ENCODE measurements around the gene CAND2. TPM values are rescaled to one million over a fixed set of nuclear protein-coding genes. Genes with fewer than 3 reads are reported as not detected.
"Not testable (repeated sequence)": the region's sequence is repeated elsewhere in the genome, so short reads cannot be mapped to it uniquely, and the experiment has no call there.

The CAND2 gene
- total RNA-seq, 4 donors from 2014 or later = 11.5 to 29.9 (median 19.4) TPM

GRCh38 chr3:12842469-12842868 is 46.0 kb downstream of the CAND2 start:
- Histone ChIP-seq H3K4me3 (no peak overlapping the region), H3K27me3 (no peaks in the 10 kb centered on the region), H3K9me3 (no peaks in the 10 kb centered on the region), H3K27ac (no peak overlapping the region), H3K4me1 (peaks cover 0 to 37% (median 14%) of the 10 kb centered on the region in 3 donors), H3K36me3 (peaks cover 0 to 26% of the 10 kb centered on the region in 2 donors)
- no peak for ATAC-seq
- TF ChIP-seq EP300 (IDR thresholded peaks at IDR 0.05) = no peak
- no peak for TF ChIP-seq POLR2AphosphoS5 (IDR thresholded peaks at IDR 0.05)
- no peak for TF ChIP-seq CTCF (IDR thresholded peaks at IDR 0.05)
- TF ChIP-seq POLR2A (IDR thresholded peaks at IDR 0.05) = no peak
- WGBS, 2 donors (ENCODE audit: low coverage in 1 of 2) = 80 to 95% methylated on average over 1 to 3 of the region's 4 CpGs

DNA sequence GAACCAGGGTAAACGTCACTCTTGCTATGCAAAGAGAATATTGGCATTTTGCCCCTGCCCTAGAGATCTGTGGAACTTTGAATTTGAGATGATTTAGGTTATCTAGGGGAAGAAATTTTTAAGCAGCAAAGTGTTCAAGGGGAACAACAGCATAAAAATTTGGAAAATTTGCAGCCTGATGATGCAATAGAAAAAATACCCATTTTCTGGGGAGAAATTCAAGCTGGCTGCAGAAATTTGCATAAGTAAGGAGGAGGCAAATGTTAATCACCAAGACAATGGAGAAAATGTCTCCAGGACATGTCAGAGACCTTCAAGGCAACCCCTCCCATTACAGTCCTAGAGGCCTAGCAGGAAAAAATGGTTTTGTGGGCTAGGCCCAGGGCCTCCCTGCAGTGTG is 49.3 kb downstream of the CAND2 start:
- Histone ChIP-seq H3K4me1 (peaks cover 0 to 5% (median 0%) of the 10 kb centered on the region in 3 donors), H3K27ac (no peak overlapping the region), H3K4me3 (no peak overlapping the region), H3K27me3 (no peaks in the 10 kb centered on the region), H3K36me3 (no peaks in the 10 kb centered on the region), H3K9me3 (no peaks in the 10 kb centered on the region)
- WGBS, 2 donors (ENCODE audit: low coverage in 1 of 2) = 29% methylated on average over 1 of the region's 1 CpG; no CpG with 5 or more reads in 1 of the 2 donors
- TF ChIP-seq CTCF (IDR thresholded peaks at IDR 0.05) (no peak), POLR2AphosphoS5 (IDR thresholded peaks at IDR 0.05) (no peak), POLR2A (IDR thresholded peaks at IDR 0.05) (no peak), EP300 (IDR thresholded peaks at IDR 0.05) (no peak)
- no peak for ATAC-seq

DNA sequence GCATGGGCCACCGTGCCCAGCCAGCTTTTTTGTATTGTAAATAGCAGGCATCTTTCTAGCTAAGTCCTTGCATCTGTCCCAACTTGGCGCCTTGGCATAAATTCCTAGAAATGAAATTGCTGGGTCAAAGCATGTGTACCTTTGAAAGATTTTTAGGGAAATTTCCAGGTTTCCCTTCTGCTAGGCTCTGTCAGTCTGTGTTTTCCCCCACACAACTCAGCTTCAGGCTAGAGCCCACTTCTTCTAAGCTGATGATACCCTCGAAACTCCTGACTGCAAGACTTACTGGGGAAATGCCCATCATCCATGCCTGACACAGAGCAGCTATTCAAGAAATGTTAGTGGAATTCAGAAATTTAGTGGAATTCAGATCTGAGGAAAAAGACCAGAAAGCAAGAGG is 55.7 kb downstream of the CAND2 start:
- 60 to 80% methylated on average over 1 of the region's 3 CpGs for WGBS, 2 donors (ENCODE audit: low coverage in 1 of 2)
- H3K9me3 ChIP-seq = no peaks in the 10 kb centered on the region
- no peak for TF ChIP-seq EP300 (IDR thresholded peaks at IDR 0.05)
- no peaks in the 10 kb centered on the region for H3K27me3 ChIP-seq
- no peaks in the 10 kb centered on the region for H3K36me3 ChIP-seq
- no peaks in the 10 kb centered on the region for H3K4me1 ChIP-seq
- H3K4me3 ChIP-seq = no peak overlapping the region
- H3K27ac ChIP-seq = no peak overlapping the region
- no peak for ATAC-seq

- H3K4me3 ChIP-seq, H3K36me3 ChIP-seq, H3K4me1 ChIP-seq, H3K27me3 ChIP-seq, H3K27ac ChIP-seq, H3K9me3 ChIP-seq, ATAC-seq: not testable (repeated sequence)
- WGBS, 2 donors (ENCODE audit: low coverage in 1 of 2) = 45 to 59% methylated on average over 1 to 2 of the region's 2 CpGs
These were observed 57.4 kb downstream of the CAND2 start for GRCh38 chr3:12853847-12854246.

DNA sequence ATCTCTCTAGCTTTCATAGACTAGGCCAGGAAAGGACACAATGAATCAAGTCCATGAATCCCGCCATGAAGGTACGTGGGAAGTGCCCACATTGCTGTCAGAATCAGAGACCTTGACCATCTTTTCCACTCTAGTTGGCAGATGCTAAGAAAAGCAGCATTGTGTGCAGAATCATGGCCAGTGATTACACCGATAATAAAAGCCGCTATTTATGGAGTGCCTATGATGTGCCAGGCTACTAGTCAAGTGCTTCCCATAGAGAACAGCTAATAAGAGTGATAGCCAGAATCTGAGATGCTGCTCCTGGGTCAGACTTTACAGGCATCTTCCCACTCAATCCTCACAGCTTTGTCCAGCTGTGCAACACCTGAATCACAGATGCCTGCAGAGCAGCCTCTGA is 58.1 kb downstream of the CAND2 start:
- Histone ChIP-seq H3K36me3 (no peaks in the 10 kb centered on the region), H3K27me3 (no peaks in the 10 kb centered on the region), H3K4me1 (no peaks in the 10 kb centered on the region), H3K27ac (no peak overlapping the region), H3K9me3 (no peaks in the 10 kb centered on the region), H3K4me3 (no peak overlapping the region)
- no peak for TF ChIP-seq POLR2A (IDR thresholded peaks at IDR 0.05)
- no peak for TF ChIP-seq POLR2AphosphoS5 (IDR thresholded peaks at IDR 0.05)
- TF ChIP-seq CTCF (IDR thresholded peaks at IDR 0.05) = no peak
- no peak for TF ChIP-seq EP300 (IDR thresholded peaks at IDR 0.05)
- ATAC-seq = no peak
- 70% methylated on average over 3 of the region's 4 CpGs; no CpG with 5 or more reads in 1 of the 2 donors for WGBS, 2 donors (ENCODE audit: low coverage in 1 of 2)

GRCh38 chr3:12856626-12857025 is 60.1 kb downstream of the CAND2 start:
- no peaks in the 10 kb centered on the region for H3K27me3 ChIP-seq
- H3K4me3 ChIP-seq = no peak overlapping the region
- no peaks in the 10 kb centered on the region for H3K9me3 ChIP-seq
- H3K27ac ChIP-seq = no peak overlapping the region
- H3K36me3 ChIP-seq = no peaks in the 10 kb centered on the region
- TF ChIP-seq CTCF (IDR thresholded peaks at IDR 0.05) (no peak), POLR2A (IDR thresholded peaks at IDR 0.05) (no peak), POLR2AphosphoS5 (IDR thresholded peaks at IDR 0.05) (no peak), EP300 (IDR thresholded peaks at IDR 0.05) (no peak)
- 93 to 100% methylated on average over 2 to 3 of the region's 5 CpGs for WGBS, 2 donors (ENCODE audit: low coverage in 1 of 2)
- H3K4me1 ChIP-seq = no peaks in the 10 kb centered on the region
- ATAC-seq = no peak

All from gastroesophageal sphincter (tissue), 4 donors.